Activated T-cell treated with anti-CD3 and anti-CD28 coated beads for 48 hours (primary cell): ENCODE measurements around the gene ASB3.

Experiments
- DNase-seq: peaks from one replicate; pipeline ENCODE4 v3.0.0-alpha.2; 2020; ENCODE audit warnings: low read depth

ASB3 gene

DNA sequence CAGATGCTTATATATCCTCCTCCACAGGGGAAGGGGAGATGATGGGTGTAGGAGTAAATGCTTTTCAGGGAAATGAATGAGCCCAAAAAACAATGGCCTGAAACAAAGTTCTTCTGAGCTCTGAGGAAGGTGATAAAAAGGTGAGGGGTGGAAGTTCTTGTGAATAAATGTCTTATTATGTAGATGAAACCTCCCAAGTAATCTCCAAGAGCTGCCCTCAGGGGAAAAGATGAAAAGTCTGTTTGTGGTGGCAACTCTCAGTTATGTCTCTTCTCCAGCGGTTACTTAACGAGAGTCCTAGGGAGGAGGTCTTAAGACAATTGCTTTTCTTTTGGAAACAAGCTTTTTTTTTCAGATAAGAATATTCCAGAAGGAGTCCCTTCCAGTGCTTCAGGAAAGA lies 134.6 kb downstream of the ASB3 start:
- DNase-seq: no peak

DNA sequence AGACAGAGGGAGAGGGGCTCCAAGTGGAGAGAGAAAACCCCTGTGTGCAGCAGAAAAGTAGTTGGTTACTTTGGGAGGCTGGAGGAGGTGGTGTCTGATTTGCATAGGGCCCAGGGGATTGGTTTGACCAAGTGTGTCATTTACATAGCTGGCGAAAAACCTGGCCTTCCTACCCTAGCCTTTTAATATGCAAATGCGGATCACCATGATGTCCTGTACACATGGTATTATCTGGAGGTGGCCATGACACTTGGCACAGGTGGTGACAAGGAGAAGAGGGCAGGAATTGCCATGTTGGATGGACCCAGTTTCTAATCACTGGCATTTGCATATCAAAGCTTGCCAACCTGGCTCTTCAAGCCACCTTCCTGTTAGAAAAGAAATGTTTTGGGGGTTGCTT lies 140.0 kb downstream of the ASB3 start:
- no peak for DNase-seq

DNA sequence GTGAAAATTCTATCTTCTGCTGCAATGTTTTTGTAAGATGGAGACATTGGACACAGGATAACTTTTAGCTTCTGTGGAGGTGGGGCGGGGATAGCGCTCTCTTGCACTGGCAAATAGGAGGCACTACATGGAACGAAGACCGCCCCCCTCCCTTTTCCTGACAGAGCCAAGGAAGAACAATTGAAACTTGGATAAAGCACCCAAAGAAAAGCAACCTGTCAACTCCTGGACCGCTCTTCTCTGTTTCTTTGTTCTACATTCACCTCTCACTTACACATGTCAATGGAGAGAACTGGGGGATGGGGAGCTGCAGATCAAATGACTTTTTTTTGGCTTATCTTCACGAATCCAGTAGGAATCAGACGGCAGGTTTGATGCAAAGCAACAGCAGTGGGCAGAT lies 145.5 kb downstream of the ASB3 start:
- DNase-seq: no peak

DNA sequence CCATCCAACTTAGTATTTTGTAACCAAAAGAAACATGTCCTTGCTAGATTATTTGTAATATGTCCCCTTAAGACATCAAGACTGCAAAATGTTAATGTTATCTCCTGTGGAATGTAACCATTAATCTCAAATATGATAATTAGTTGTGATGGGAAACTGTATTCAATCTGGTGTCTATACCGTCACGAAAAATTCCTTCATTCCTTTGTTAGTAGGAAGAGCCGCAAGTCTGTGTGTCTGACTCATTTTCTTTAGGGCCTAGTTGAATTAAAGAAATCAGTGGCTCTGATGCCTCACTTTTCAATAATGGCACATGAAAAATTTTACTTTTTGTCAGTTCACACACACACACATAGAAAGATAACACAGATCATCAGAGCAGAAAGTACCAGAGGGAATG lies 146.3 kb downstream of the ASB3 start:
- DNase-seq: no peak

- no peak for DNase-seq
Observed at GRCh38 chr2:53636596-53636995, 150.2 kb downstream of the ASB3 start.

DNA sequence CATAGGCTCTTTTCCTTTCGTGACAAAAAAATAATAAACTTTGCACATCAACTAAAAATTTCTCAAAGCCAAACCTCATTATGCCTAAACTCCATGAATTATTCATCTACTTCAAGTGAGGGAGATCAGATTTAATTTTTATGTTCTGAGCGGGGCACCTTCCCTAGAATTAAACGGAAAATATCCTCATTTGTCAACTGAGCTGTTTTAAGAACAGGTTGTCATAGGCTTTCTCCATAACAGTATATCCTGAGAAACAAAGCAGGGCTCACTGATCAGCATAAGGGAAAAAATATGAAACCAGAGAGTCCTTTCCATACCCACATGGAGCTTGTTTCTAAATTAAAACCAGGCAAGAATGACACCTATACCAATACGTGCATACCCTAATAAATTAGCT lies 150.6 kb downstream of the ASB3 start:
- no peak for DNase-seq

DNA sequence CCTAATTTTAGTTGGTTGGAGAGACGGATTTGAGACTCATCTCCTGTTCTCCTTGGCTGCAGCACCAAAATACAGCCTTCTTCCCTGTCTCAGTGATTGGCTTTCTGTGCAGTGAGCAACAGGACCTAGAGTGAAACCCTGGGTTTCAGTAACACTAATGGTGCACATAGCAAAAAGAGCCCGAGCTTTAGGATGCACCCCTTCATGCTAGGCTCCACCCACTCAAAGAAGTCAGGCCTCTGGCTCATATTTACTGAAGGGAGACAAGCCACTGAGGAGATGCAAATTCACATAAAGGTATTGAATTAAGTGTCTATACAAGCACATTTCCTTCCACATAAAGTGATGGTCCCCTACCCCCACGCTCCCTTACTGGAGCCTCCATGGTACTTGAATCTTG lies 151.1 kb downstream of the ASB3 start:
- DNase-seq: no peak

- no peak for DNase-seq
Observed at GRCh38 chr2:53633441-53633840, 153.3 kb downstream of the ASB3 start.

DNA sequence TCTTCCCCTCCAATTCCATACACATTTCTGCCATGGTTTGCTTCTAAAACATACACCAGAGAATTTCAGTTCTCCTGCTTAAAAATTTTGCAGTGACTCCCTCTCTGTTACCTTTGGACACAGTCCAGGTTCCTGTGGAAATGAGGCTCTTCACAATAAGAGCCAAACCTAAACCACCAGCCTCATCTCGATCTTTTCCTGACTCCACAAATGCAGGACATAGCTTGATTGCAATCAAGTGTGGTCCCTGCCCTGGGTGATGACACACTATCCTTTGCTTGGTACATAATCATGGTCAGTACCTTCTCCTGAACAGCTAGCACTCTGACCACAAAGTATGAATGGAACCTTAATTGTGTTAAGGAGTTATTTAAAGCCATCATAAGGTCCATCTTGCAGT lies 154.0 kb downstream of the ASB3 start:
- DNase-seq: no peak

DNA sequence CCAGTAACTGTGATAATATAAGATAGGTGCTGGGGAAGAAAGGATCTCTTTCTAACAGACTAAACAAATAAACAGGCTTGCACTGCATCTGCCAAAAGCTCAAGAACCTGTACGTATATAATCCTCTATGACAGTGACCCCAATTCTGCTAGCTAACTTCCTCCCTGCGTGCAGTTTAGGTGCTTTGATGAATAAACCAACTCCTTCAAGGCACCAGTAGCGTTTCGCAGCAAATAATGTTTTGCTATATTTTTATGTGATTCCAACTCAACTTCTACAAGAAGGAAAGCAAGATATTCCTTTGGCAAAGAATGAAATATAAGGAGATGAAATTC lies 154.7 kb downstream of the ASB3 start:
- no peak for DNase-seq

- DNase-seq: no peak
Observed at GRCh38 chr2:53631313-53632125, 155.2 kb downstream of the ASB3 start.

DNA sequence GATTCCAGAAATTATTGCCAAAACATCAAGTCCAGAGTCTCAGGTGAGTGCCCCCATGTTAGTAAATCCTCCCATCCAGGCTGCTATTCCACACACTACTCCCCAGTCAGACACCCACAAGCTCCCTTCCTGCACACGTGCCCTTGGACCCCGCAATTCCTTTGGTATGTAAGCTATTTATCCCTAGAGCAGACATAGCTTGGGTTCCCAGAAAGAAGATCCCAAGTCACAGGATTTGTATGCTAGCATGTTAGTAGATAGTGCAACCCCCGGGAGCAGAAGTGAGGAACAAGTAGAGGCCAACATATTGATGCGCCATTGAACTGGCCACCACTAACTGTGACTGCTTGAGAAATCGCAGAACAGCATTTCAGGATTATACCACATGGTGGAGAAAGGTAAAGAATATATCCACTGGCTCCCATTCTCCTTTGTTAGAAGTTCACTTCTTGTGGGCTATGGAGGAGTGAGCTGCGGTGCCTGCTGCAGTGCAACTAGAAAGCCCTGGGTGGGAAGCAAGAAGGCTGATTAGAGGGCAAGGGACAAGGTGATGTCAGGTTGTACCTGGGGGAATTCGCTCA lies 156.6 kb downstream of the ASB3 start:
- no peak for DNase-seq

- DNase-seq: no peak
Observed at GRCh38 chr2:53629501-53629900, 157.3 kb downstream of the ASB3 start.

DNA sequence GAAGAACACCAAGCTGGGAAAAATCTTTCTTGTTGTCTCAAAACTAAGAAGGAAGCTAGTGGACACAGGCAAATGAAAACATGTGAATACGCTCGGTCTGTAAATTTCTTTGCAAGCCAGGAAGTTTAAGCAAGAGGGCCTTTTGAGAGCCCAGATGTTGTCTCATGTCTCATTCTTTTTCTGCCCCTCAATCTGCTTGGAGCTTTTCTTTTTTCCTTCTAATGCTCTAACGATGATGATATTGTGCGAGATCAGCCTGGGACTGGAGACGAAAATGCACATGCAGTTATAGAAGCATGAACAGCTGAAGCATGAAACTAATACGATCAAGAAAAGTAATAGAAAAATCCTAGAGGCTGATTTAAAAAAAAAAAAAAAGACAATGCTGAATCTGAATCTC lies 157.8 kb downstream of the ASB3 start:
- no peak for DNase-seq

DNA sequence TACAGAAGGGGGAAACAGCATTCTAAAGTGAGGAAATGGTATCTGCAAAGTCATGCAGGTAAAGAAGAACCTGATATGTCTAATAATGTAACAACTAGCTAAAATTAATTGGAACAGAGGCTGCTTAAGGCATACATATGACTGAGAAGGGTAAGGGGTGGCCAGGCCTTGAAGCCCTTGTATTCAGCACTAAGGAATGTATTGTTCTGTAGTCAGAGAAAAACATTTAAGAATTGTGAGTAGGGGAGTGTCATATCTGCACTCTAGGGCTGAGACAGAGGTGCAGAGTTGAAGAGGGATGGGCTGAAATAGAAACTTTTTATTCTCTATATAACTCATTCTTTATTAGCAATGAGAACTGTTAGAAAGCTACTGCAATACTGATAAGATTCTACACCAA lies 164.6 kb downstream of the ASB3 start:
- DNase-seq: no peak

DNA sequence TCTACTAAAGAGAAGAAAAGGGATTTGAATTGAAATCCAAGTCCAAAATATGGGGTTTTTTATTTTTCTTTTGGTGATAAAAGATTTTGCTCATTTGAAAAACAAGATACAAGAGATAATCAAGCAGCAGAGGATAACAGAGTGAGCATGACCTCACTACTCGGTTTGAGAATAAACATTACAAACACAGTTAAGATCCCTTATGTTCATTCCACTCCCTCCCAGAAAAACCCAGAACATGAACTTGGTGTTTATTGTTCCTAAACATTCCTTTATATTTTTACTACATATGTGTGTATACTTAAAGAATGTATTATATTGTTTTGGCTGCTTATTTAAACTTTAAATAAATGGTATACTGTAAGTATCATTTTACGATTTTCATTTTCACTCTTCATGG lies 165.8 kb downstream of the ASB3 start:
- no peak for DNase-seq
